Vagina (tissue), 2 donors: ENCODE measurements around the gene INPP5F.

Source experiments
- POLR2A ChIP-seq, 2 donors: fragments of 450-650 bp; IDR thresholded peaks; one replicate each; pipeline ENCODE4 v1.6.1; 2017; ENCODE audit warnings: antibody characterized with exemption in 2 of 2, mild to moderate bottlenecking in 2 of 2, moderate library complexity in 2 of 2
- TF ChIP-seq, protein P1 (sequence below), 3 experiments: fragments of 450-650 bp in 2 of 3; fragments of 200-600 bp in 1 of 3; sonication (generic) in 1 of 3; IDR thresholded peaks; one replicate each; pipeline ENCODE4 v1.5.1; 2017 to 2019; ENCODE audit warnings: antibody characterized with exemption in 3 of 3, mild to moderate bottlenecking in 2 of 3, moderate library complexity in 2 of 3

GRCh38 chr10:119706521-119707278 lies 19.1 kb upstream of the INPP5F start:
- TF ChIP-seq, protein P1, sequence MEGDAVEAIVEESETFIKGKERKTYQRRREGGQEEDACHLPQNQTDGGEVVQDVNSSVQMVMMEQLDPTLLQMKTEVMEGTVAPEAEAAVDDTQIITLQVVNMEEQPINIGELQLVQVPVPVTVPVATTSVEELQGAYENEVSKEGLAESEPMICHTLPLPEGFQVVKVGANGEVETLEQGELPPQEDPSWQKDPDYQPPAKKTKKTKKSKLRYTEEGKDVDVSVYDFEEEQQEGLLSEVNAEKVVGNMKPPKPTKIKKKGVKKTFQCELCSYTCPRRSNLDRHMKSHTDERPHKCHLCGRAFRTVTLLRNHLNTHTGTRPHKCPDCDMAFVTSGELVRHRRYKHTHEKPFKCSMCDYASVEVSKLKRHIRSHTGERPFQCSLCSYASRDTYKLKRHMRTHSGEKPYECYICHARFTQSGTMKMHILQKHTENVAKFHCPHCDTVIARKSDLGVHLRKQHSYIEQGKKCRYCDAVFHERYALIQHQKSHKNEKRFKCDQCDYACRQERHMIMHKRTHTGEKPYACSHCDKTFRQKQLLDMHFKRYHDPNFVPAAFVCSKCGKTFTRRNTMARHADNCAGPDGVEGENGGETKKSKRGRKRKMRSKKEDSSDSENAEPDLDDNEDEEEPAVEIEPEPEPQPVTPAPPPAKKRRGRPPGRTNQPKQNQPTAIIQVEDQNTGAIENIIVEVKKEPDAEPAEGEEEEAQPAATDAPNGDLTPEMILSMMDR (IDR thresholded peaks at IDR 0.05): no peak
- no peak for TF ChIP-seq POLR2A (IDR thresholded peaks at IDR 0.05)
